Hypothalamus (tissue), 51 donors: ENCODE results near the gene PLXNA4.

Experiments used
- DNase-seq, 51 donors: peaks; one replicate each; lab custom pipeline; 2025; lab: John Stamatoyannopoulos, UW

The PLXNA4 gene

DNA sequence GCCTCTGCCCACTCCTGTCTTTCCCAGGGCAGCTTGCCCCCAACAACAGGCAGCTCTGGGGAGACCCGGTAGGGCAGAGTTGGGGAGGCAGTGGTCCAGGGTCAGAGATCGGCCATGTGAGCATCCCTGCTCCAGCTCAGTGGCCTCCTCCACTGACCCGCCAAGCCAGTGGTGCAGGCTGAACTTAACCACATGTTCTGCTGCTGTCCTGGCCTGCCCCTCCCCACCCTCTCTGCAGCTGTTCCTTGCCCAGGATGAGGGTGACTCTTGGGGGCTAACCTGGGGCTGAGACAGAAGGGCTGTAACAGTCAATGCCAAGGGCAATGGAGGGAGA, 349.3 kb downstream of the PLXNA4 start:
- DNase-seq = no peak

DNA sequence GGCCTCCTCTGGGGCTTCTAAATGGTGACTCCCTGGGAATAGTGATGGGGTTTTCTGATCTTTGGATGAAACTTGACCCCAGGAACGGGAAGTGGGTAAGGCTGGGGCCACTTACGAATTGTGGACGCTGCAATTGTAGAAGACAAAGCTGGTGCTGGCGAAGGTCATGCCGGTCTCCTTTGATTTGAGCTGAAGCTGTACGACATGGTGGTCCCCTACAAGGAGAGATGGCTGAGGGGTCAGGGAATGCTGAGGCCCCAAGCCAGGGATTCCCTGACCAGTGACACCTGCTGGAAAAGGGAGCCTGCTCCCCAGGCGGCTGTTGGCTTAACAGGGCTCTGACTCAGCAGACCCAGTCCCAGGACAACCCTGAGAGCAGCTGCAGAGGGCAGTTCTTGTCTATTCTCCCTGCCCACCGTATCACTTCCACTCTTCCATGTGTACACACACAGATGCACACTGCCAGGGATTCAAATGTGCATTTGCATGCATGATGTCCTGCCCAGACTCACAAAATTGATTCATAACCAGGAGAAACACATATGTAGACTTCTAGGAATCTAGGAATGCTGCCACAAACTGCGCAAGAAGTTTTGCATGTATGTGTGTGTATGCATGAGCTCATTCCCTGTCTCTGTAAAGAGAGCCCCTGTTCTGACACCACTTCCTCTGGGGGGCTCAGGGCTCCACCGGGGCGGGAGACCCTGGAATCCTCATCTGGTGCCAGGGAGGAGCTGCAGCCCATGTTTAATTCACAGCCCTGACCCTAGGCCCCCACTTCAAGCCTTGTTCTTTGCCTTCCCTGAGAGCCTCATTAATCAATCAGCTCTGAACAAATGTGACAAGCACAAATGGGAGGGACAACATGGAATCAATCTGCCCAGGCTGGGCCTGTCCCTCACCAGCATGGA, 350.0 kb downstream of the PLXNA4 start:
- DNase-seq = no peak

DNA sequence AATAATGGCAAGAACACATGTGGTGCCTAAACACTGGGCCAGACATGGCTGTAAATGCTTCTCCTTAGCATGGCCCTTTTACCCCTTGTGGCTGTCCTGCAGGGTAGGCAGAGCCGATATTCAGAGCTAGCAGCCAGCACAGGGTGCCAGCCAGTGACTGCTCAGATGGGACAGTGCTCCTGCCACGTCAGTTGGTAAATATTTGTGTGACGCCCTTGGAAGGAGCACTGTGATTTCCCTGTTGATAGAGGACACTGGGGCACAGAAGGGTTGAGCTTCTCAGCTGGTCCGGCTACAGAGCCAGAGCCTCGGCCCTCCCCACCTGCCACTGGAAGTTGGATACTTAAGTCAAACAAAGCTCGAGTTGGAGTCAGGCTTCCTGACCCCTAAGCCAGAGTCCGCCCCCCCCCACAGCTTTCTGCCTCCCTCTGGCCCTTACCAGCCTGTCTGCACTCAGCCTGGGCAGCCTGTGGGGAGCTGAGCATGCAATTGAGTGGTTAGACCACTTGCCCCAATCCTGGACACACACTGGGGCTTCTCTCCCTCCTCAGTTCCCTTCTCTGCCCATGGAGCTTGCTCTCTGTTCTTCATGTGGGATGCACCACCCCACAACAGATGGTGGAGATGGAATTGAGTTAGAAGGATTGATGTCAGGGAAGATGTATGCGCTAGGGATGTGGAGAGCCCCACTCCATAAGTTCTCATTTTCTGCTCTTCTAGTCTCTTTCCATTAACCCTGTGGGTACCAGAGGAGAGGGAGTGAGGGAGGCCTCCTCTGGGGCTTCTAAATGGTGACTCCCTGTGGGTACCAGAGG, 350.8 kb downstream of the PLXNA4 start:
- no peak for DNase-seq

DNA sequence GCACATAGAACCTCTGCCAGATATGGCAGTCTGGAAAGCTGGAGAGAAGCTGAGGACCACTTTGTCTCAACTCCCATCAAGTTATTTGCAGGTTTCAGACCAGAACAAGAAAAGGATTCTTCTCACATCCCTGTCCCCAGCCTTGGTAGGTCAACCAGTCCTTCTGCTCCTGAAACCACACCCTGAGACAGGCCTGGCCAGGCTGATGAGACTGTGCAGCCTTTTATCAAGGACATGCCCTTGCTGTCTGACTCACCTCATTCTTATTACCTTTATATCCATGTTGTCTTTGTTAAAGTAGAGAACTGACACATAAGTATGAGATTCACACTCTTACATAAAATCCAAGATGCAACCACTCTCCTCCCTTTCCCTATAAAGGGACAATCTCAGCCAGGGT, 354.9 kb downstream of the PLXNA4 start:
- DNase-seq = no peak

DNA sequence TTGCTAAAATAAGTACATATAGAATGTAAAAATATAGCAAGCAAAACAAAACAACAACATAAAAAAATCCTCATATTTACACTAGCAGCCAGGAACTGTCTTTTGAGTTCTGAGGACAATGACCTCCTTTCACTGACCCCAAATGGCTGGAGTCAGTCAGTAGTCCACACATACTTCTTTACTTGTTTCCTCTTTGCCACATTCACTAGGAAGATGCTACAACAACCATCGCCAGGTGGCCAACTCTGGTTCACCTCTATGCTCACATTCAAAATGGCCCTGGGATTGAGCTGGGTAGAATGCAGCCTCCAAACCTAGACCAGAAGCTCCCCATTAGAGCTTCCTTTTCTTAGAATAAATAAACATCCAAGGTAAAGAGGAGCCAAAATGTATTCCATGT, 356.2 kb downstream of the PLXNA4 start:
- no peak for DNase-seq

DNA sequence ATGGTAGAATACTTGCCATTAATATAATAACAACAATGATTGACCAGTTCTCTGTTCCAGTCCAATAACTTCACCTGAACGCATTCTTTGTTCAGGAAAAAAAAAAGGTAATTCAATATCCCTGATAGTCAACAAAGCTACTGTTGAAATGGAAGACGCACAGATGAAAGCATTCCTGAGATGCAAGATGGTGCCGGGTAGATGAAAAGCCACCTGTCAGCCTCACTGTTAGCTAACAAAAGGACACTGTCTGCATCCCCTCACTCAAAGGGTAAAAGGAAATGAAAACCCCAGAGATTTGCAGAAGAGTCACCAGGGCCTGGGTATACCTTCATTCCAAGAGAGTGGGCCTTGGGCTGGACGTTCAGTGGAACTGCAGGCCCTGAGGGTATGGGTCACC, 357.4 kb downstream of the PLXNA4 start:
- DNase-seq = no peak

DNA sequence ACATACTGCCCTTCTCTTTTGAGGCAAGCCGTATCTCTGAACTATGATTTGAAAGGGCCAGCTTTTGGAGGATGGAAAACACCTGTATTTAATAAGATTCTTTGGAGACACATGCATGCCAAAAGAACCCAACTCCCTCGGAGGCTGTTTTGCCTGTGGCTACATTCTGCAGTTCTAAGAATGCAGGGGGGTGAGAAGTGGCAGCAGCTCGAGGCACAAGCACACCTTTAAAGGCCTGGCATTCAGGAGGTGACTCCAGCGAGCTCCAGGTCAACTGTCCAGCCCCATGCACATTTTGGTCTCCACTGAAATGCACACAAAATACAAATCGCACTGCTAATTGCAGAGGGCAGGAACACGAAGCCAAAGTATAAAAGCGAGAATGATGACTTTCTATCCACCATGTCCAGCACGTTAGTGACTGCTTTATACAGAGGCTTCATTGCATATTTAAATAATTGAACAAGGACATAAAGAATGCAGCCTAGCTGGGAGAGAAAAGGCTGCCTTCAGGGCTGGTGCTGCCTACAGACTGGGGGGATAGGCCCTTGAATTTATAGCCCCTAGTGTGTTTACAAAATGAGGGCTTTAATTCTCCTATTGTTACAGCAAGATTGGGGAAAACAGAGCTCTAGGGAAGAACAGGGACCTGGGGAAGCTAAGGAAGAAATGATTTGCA, 359.3 kb downstream of the PLXNA4 start:
- DNase-seq = no peak

DNA sequence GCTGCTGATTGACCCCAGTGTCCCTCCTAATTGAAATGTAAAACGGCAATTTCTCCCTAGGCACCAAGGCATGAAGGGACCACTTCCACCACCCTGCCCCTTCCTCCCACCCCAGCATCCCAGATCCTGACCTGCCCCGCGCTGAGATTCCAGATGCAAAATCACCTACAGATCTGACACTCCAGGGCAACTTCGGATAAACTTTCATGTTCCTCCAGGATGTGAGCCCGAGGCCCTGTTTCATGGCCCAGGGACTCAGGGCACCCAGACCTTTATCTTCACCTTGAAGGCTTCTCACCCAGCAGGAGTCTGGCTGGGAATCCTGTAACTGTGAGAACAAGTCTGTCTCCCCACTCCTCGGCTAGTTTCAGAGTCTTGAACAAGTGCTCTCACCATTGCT, 361.8 kb downstream of the PLXNA4 start:
- DNase-seq = no peak

DNA sequence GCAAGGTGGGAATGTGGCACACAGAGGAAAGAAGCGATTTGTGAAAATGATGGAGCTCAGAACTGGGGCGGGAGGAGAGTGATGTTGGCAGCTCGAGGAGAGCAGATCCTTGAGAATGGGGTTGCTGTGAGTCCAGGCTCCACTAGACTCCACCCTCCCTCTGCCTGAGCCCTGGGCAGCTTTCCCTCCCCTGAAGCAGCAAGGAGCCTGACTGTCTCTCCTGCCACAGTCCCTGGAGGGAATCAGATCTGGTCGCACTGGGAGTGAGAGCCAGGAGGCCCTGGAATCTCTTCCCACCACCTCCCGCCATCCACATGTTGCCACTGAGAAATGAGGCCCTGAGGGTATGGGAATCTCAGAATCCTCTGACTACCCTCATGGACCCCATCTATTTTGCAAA, 362.7 kb downstream of the PLXNA4 start:
- no peak for DNase-seq

DNA sequence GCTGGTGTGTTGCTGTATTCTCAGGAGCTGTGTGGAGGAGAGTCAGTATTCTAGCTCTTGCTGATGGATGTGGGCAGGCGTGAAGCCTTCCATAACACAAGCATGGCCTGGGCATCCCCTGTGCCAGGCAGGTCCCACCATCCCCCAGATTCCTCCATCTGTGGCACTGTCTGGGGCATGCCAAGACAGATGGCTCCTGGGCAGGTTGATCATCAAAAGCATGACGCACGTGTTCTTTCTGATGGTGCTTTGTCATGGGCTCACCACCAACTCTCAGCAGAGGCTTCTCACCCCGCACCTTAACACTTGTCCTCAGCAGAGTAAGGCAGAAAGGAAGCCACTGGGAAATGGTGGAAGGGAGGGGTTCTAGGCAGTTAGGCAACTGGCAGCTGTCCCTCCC, 364.3 kb downstream of the PLXNA4 start:
- no peak for DNase-seq

DNA sequence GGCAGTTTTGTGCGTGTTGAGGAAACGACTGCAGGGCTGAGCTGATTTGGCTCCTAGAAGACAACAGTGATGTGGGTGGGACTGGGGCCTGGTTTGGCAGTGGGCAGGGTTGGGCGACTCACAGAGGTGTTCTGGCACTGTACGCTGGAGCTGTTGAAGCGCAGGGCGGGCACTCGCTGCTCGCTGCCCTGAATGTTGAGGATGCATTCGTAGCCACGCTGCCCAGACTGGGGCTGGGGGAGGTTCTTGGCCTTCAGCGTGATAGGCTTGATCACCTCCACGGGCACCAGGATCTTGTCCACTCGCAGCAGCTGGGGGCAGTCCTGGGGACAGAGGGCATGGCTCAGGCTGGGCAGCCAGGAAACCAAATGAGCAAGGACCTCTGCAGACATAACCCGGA, 365.4 kb downstream of the PLXNA4 start:
- DNase-seq = no peak

DNA sequence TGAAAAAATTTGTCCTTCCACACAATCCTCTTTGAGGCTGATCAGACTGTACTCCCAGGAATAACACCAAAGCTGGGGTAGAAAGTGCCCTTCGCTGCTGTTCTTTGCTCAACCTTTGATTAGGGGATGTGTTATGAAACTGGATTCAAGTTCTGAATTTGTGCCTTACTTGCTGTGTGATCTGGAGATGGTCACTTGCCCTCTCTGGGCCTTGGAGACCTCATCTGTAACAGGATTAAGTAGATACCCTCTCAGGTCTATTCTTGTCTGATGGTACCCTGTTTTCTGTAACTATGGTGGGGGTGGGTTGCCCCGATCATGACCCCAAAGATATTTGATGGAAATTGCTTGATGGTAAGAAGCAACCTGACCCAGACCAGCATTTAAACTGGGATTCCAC, 368.5 kb downstream of the PLXNA4 start:
- no peak for DNase-seq

DNA sequence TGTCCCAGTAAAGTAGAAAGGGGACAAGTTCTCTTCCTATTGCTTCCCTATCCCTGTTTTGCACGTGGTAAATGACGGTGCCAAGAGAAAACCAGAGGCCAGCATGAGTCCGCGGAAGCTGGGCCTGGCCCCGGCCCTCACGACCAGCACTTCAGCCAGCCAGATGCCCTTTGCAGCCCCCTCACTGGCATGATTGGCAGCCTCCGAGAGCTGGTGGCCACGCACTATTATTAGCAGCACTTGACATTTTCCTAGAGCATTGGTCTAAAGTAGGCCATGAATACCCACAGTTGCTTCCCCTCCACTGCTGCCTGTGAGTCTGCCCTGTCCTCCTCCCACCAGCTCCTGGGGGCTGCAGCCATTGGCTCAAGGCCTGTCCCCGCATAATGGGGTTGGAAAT, 369.1 kb downstream of the PLXNA4 start:
- no peak for DNase-seq

DNA sequence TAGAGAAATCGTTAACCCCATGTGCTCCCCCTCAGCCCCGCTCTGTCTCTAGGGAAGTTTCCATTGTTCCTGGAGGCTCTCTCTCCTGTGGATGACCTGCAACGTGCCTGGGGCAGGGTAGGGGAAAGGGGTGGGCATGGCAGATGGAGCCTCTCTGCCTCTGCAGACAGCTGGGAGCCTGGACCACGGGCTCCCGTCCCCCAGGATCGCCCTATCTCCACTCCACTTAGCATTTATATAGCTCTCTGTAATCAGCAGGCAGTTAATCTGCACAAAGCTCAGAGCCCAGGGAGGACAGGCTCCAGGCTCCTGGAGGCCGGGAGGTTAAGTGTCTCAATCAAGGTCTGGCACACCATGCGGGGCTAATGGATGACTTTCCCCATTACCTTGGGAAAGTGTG, 369.7 kb downstream of the PLXNA4 start:
- no peak for DNase-seq

DNA sequence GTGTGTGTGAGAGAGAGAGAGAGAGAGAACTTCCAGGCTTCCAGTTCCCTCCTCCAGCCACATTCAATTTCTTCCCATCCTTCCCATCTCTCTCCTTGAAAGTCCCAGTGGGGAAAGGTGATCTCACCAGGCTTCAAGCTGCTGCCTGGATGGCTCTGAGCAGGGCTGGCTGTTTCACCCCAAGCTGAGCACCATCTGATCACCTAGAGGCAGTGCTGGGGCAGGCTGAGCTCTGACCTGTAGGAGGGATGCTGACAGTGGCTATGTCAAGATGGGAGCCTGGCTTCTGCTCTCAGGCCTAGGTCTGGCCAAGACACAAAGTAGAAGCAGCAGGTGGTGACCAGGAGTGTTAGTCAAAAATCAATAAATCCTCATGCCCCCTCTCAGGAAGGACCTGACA, 370.8 kb downstream of the PLXNA4 start:
- no peak for DNase-seq

DNA sequence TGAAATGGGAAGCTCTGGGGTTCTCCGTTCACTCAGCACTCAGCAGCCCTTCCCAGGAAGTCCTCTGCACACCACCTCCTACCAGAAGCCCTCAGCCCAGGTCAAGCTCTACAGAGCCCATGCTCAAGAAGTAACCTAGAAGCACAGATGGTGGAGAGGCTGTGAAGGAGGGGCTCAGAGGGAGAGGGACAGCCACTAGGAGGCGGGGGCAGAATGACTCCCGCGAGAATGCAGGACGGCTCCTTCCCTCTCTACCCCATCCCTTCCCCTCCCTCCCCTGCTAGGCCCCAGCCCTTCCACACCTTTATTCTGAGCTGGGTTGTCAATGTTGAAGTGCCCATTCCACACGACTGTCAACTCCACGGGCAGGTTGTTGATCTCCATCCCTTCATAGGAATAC, 373.2 kb downstream of the PLXNA4 start:
- DNase-seq = no peak

DNA sequence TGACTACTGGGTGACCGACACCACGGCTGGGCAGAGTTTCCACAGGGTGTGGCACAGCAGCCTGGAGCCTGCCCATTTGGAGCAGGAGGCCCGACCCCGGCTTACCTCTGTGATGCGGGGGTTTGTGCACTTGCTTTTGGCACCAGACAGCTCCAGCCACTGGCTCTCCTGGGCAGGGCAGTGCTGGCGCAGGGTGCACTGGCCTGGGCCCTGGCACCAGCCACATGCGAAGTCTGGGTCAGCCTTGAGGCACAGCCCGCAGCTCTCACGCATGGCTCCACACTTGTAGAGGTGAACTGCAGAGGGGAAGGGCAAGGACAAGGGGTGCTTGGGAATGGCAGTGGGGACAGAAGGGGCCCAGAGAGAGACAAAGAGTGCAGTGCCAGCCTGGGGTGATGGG, 373.7 kb downstream of the PLXNA4 start:
- DNase-seq = no peak

DNA sequence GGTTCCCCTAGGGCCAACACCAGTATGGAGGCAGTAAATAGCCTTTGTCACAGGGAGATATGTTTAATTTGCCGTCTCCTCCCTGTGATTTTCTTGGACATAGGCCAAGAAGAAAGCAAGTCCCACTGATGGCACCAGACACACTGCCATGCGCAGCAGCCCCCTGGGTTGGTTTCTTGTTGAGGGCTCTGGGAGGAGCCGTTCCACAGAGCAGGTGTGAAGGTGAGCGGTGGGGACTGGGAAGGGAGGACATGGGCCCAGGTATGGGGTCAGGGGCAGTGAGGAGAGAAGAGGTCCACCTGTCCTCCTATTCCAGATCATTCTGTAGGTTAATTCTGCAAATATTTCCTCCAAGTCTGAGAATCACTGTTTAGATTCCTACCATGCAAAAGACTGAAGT, 376.1 kb downstream of the PLXNA4 start:
- no peak for DNase-seq

DNA sequence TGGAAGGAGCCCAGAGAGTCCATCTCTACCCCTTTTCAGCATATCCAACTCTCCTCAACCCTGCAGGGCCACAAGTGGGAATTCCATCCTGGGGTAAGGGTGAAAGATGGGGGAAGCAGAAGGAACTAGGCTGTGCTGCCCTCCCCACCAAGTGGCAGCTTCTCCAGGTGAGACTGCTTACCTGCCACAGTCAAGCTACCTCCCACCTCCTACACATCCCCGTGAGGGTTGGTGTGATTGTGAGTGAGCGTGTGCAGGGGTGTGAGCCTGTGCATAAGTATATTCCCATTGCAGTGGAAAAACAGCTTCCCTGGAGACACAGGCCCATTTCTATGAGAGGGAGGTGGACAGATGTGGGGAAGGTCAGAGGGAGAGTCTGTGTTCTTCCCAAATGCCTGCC, 376.6 kb downstream of the PLXNA4 start:
- DNase-seq = no peak

DNA sequence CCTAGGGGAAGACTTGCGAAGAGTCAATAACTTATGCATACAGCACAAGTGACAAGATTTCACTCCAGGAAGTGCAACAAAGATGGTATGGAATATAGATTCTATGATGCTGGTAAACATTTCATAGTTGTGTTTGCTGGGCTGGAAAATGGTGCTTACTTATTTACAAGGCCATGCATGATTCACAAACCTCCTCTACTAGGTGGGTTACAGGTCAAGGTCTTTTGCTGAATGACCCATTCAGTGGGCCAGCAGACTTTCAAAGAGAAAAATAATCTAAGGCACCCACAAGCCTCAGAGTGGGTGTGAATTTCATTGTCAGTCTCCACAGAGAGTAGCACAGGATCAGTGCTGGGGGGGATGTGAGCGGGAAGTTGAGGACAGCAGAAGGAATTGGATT, 378.5 kb downstream of the PLXNA4 start:
- no peak for DNase-seq

DNA sequence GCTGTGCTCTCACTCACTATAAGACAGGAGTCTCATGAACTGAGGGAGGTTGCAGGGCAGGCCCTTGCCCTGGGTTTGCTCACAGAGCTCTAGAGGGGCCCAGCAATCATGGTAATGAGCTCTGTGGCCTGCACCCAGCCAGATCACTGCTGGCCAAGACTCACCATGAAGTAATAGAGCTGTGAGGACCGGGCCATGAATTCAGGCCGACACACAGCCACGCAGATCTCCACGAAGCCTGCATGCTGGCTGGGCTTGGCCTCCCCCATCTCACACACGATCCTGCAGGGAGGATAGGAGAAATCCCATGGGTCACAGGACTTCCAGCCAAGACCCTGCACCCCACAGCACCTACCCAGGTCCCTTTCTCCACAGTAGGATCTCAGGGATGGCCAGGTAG, 382.4 kb downstream of the PLXNA4 start:
- no peak for DNase-seq

DNA sequence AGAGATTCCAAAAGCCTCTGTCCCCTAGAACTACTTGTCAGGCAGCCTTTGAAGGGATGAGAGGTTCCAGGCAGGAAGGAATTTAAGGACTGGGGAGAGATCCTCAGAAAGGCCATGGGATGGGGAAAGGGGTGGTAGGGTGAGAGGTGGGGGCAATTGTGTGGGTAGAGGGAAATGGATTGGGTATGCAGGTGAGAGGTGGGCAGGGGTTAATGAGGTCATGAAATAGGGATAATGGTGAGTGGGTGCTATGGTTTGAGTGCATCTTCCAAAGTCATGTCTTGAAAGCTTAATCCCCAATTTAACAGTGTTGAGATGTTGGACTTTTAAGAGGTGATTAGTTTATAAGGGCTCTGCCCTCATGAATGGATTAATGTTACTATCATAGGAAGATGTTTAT, 383.5 kb downstream of the PLXNA4 start:
- no peak for DNase-seq
